ENCODE results near the gene ATP2A3.

ATP2A3 gene

GRCh38 chr17:3929764-3930163 is 34.5 kb downstream of the ATP2A3 start:
- Histone ChIP-seq H3K36me3 (ENCODE audit: insufficient read depth, low read depth, low read length) (no peaks in the 10 kb centered on the region), H3K27me3 (ENCODE audit: insufficient read depth, low read length) (no peaks in the 10 kb centered on the region), H3K4me1 (ENCODE audit: insufficient read depth, low read length) (no peaks in the 10 kb centered on the region), H3K27ac (ENCODE audit: low read length) (no peak overlapping the region), H3K9me3 (ENCODE audit: insufficient read depth, low read depth, low read length) (no peaks in the 10 kb centered on the region), H3K9ac (ENCODE audit: low read depth, low read length) (no peak overlapping the region), H3K4me3 (ENCODE audit: low read length) (no peak overlapping the region)

GRCh38 chr17:3929181-3929580 is 35.1 kb downstream of the ATP2A3 start:
- H3K36me3 ChIP-seq (ENCODE audit: insufficient read depth, low read depth, low read length) = no peaks in the 10 kb centered on the region
- H3K9ac ChIP-seq (ENCODE audit: low read depth, low read length) = no peak overlapping the region
- no peaks in the 10 kb centered on the region for H3K27me3 ChIP-seq (ENCODE audit: insufficient read depth, low read length)
- H3K9me3 ChIP-seq (ENCODE audit: insufficient read depth, low read depth, low read length) = no peaks in the 10 kb centered on the region
- H3K4me3 ChIP-seq (ENCODE audit: low read length) = no peak overlapping the region
- H3K27ac ChIP-seq (ENCODE audit: low read length) = no peak overlapping the region
- H3K4me1 ChIP-seq (ENCODE audit: insufficient read depth, low read length) = no peaks in the 10 kb centered on the region

GRCh38 chr17:3928406-3928805 is 35.8 kb downstream of the ATP2A3 start:
- no peak overlapping the region for H3K4me3 ChIP-seq (ENCODE audit: low read length)
- no peak overlapping the region for H3K9ac ChIP-seq (ENCODE audit: low read depth, low read length)
- no peaks in the 10 kb centered on the region for H3K36me3 ChIP-seq (ENCODE audit: insufficient read depth, low read depth, low read length)
- no peaks in the 10 kb centered on the region for H3K4me1 ChIP-seq (ENCODE audit: insufficient read depth, low read length)
- no peaks in the 10 kb centered on the region for H3K9me3 ChIP-seq (ENCODE audit: insufficient read depth, low read depth, low read length)
- H3K27me3 ChIP-seq (ENCODE audit: insufficient read depth, low read length) = no peaks in the 10 kb centered on the region
- H3K27ac ChIP-seq (ENCODE audit: low read length) = no peak overlapping the region

- H3K9me3 ChIP-seq (ENCODE audit: insufficient read depth, low read depth, low read length) = no peaks in the 10 kb centered on the region
Observed at GRCh38 chr17:3927628-3928340, 36.5 kb downstream of the ATP2A3 start.

GRCh38 chr17:3926860-3927627 is 37.2 kb downstream of the ATP2A3 start:
- H3K9me3 ChIP-seq (ENCODE audit: insufficient read depth, low read depth, low read length) = no peaks in the 10 kb centered on the region
- no peak overlapping the region for H3K9ac ChIP-seq (ENCODE audit: low read depth, low read length)
- no peaks in the 10 kb centered on the region for H3K27me3 ChIP-seq (ENCODE audit: insufficient read depth, low read length)
- H3K4me3 ChIP-seq (ENCODE audit: low read length) = no peak overlapping the region
- H3K27ac ChIP-seq (ENCODE audit: low read length) = no peak overlapping the region
- no peaks in the 10 kb centered on the region for H3K4me1 ChIP-seq (ENCODE audit: insufficient read depth, low read length)
- H3K36me3 ChIP-seq (ENCODE audit: insufficient read depth, low read depth, low read length) = no peaks in the 10 kb centered on the region

More at GRCh38 chr17:3927628-3928340, 36.5 kb downstream of the ATP2A3 start:
- Histone ChIP-seq H3K4me3 (ENCODE audit: low read length) (no peak overlapping the region), H3K4me1 (ENCODE audit: insufficient read depth, low read length) (no peaks in the 10 kb centered on the region), H3K27me3 (ENCODE audit: insufficient read depth, low read length) (no peaks in the 10 kb centered on the region), H3K27ac (ENCODE audit: low read length) (no peak overlapping the region), H3K36me3 (ENCODE audit: insufficient read depth, low read depth, low read length) (no peaks in the 10 kb centered on the region), H3K9ac (ENCODE audit: low read depth, low read length) (no peak overlapping the region)

- H3K27ac ChIP-seq (ENCODE audit: low read length) = no peak overlapping the region
- H3K4me3 ChIP-seq (ENCODE audit: low read length) = no peak overlapping the region
- H3K36me3 ChIP-seq (ENCODE audit: insufficient read depth, low read depth, low read length) = no peaks in the 10 kb centered on the region
- no peak overlapping the region for H3K9ac ChIP-seq (ENCODE audit: low read depth, low read length)
- no peaks in the 10 kb centered on the region for H3K27me3 ChIP-seq (ENCODE audit: insufficient read depth, low read length)
- H3K4me1 ChIP-seq (ENCODE audit: insufficient read depth, low read length) = no peaks in the 10 kb centered on the region
- H3K9me3 ChIP-seq (ENCODE audit: insufficient read depth, low read depth, low read length) = no peaks in the 10 kb centered on the region
Observed at GRCh38 chr17:3925684-3926485, 38.4 kb downstream of the ATP2A3 start.

- Histone ChIP-seq H3K27me3 (ENCODE audit: insufficient read depth, low read length) (no peaks in the 10 kb centered on the region), H3K36me3 (ENCODE audit: insufficient read depth, low read depth, low read length) (no peaks in the 10 kb centered on the region), H3K4me1 (ENCODE audit: insufficient read depth, low read length) (no peaks in the 10 kb centered on the region)
Observed at GRCh38 chr17:3924512-3925350, 39.5 kb downstream of the ATP2A3 start.

GRCh38 chr17:3923466-3924190 is 40.6 kb downstream of the ATP2A3 start:
- Histone ChIP-seq H3K9ac (ENCODE audit: low read depth, low read length) (no peak overlapping the region), H3K27ac (ENCODE audit: low read length) (no peak overlapping the region), H3K4me3 (ENCODE audit: low read length) (no peak overlapping the region), H3K36me3 (ENCODE audit: insufficient read depth, low read depth, low read length) (no peaks in the 10 kb centered on the region), H3K27me3 (ENCODE audit: insufficient read depth, low read length) (no peaks in the 10 kb centered on the region), H3K4me1 (ENCODE audit: insufficient read depth, low read length) (no peaks in the 10 kb centered on the region), H3K9me3 (ENCODE audit: insufficient read depth, low read depth, low read length) (no peaks in the 10 kb centered on the region)

More at GRCh38 chr17:3924512-3925350, 39.5 kb downstream of the ATP2A3 start:
- Histone ChIP-seq H3K9ac (ENCODE audit: low read depth, low read length) (no peak overlapping the region), H3K9me3 (ENCODE audit: insufficient read depth, low read depth, low read length) (no peaks in the 10 kb centered on the region), H3K27ac (ENCODE audit: low read length) (no peak overlapping the region), H3K4me3 (ENCODE audit: low read length) (no peak overlapping the region)

GRCh38 chr17:3922765-3923164 is 41.5 kb downstream of the ATP2A3 start:
- H3K4me3 ChIP-seq (ENCODE audit: low read length) = no peak overlapping the region
- H3K27ac ChIP-seq (ENCODE audit: low read length) = no peak overlapping the region
- H3K9me3 ChIP-seq (ENCODE audit: insufficient read depth, low read depth, low read length) = no peaks in the 10 kb centered on the region
- H3K27me3 ChIP-seq (ENCODE audit: insufficient read depth, low read length) = no peaks in the 10 kb centered on the region
- H3K9ac ChIP-seq (ENCODE audit: low read depth, low read length) = no peak overlapping the region
- H3K36me3 ChIP-seq (ENCODE audit: insufficient read depth, low read depth, low read length) = no peaks in the 10 kb centered on the region
- no peaks in the 10 kb centered on the region for H3K4me1 ChIP-seq (ENCODE audit: insufficient read depth, low read length)

GRCh38 chr17:3921502-3922319 is 42.5 kb downstream of the ATP2A3 start:
- Histone ChIP-seq H3K9ac (ENCODE audit: low read depth, low read length) (no peak overlapping the region), H3K36me3 (ENCODE audit: insufficient read depth, low read depth, low read length) (no peaks in the 10 kb centered on the region), H3K9me3 (ENCODE audit: insufficient read depth, low read depth, low read length) (no peaks in the 10 kb centered on the region), H3K4me1 (ENCODE audit: insufficient read depth, low read length) (no peaks in the 10 kb centered on the region), H3K4me3 (ENCODE audit: low read length) (no peak overlapping the region), H3K27ac (ENCODE audit: low read length) (no peak overlapping the region), H3K27me3 (ENCODE audit: insufficient read depth, low read length) (no peaks in the 10 kb centered on the region)

Measured in iPS-20b (cell line).